Measurements from ENCODE around the gene TUBA4B.
A peak's percentile ranks its signal among the peaks of the same experiment; 100 is the strongest.

Gene TUBA4B

GRCh38 chr2:219245899-219246230, 7.2 kb upstream of the TUBA4B start:
- TF ChIP-seq, protein P1, sequence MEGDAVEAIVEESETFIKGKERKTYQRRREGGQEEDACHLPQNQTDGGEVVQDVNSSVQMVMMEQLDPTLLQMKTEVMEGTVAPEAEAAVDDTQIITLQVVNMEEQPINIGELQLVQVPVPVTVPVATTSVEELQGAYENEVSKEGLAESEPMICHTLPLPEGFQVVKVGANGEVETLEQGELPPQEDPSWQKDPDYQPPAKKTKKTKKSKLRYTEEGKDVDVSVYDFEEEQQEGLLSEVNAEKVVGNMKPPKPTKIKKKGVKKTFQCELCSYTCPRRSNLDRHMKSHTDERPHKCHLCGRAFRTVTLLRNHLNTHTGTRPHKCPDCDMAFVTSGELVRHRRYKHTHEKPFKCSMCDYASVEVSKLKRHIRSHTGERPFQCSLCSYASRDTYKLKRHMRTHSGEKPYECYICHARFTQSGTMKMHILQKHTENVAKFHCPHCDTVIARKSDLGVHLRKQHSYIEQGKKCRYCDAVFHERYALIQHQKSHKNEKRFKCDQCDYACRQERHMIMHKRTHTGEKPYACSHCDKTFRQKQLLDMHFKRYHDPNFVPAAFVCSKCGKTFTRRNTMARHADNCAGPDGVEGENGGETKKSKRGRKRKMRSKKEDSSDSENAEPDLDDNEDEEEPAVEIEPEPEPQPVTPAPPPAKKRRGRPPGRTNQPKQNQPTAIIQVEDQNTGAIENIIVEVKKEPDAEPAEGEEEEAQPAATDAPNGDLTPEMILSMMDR (IDR thresholded peaks at IDR 0.05), result no peak
- Mint-ChIP-seq H3K27ac (peak overlapping the region; percentile 98), H3K4me3 (peak overlapping the region; percentile 96), H3K36me3 (ENCODE audit: low read depth) (peaks cover 8% of the 10 kb centered on the region), H3K27me3 (ENCODE audit: low read depth, poor library complexity) (peaks cover 12% of the 10 kb centered on the region), H3K4me1 (peaks cover 58% of the 10 kb centered on the region), H3K9me3 (no peaks in the 10 kb centered on the region)
- no peak for DNase-seq

- H3K4me1 Mint-ChIP-seq, result peaks cover 59% of the 10 kb centered on the region
- H3K27ac Mint-ChIP-seq, result no peak overlapping the region
- H3K9me3 Mint-ChIP-seq, result no peaks in the 10 kb centered on the region
- TF ChIP-seq, protein P1 (IDR thresholded peaks at IDR 0.05), result no peak
- no peak for DNase-seq
- H3K36me3 Mint-ChIP-seq (ENCODE audit: low read depth), result peaks cover 8% of the 10 kb centered on the region
- peak overlapping the region; percentile 96 for H3K4me3 Mint-ChIP-seq
- peaks cover 19% of the 10 kb centered on the region for H3K27me3 Mint-ChIP-seq (ENCODE audit: low read depth, poor library complexity)
Observed at GRCh38 chr2:219246559-219246958, 6.5 kb upstream of the TUBA4B start.

- peaks cover 65% of the 10 kb centered on the region for H3K4me1 Mint-ChIP-seq
- H3K9me3 Mint-ChIP-seq, result no peaks in the 10 kb centered on the region
- no peak overlapping the region for H3K27ac Mint-ChIP-seq
- TF ChIP-seq, protein P1 (IDR thresholded peaks at IDR 0.05), result no peak
- H3K36me3 Mint-ChIP-seq (ENCODE audit: low read depth), result peaks cover 8% of the 10 kb centered on the region
- no peak overlapping the region for H3K4me3 Mint-ChIP-seq
- H3K27me3 Mint-ChIP-seq (ENCODE audit: low read depth, poor library complexity), result peaks cover 33% of the 10 kb centered on the region
- no peak for DNase-seq
Observed at GRCh38 chr2:219247678-219248642, 5.1 kb upstream of the TUBA4B start.

GRCh38 chr2:219248845-219249202, 4.2 kb upstream of the TUBA4B start:
- Mint-ChIP-seq H3K9me3 (no peaks in the 10 kb centered on the region), H3K36me3 (ENCODE audit: low read depth) (peaks cover 8% of the 10 kb centered on the region), H3K27me3 (ENCODE audit: low read depth, poor library complexity) (peaks cover 37% of the 10 kb centered on the region), H3K27ac (peak overlapping the region; percentile 44), H3K4me3 (no peak overlapping the region), H3K4me1 (peaks cover 57% of the 10 kb centered on the region)
- TF ChIP-seq, protein P1 (IDR thresholded peaks at IDR 0.05), result no peak
- no peak for DNase-seq

- peak; percentile 16 for DNase-seq
- Mint-ChIP-seq H3K27ac (peak overlapping the region; percentile 84), H3K9me3 (no peaks in the 10 kb centered on the region), H3K27me3 (ENCODE audit: low read depth, poor library complexity) (peaks cover 43% of the 10 kb centered on the region), H3K4me3 (no peak overlapping the region), H3K4me1 (peaks cover 56% of the 10 kb centered on the region), H3K36me3 (ENCODE audit: low read depth) (peaks cover 8% of the 10 kb centered on the region)
- TF ChIP-seq, protein P1 (IDR thresholded peaks at IDR 0.05), result no peak
Observed at GRCh38 chr2:219249203-219249980, 3.7 kb upstream of the TUBA4B start.

All from nephron progenitor cell (in vitro differentiated cells).